BLaER1 (cell line): ENCODE results near the gene GALNT13.

Experiments used
- H3K27ac ChIP-seq: shearing (Covaris generic); formaldehyde crosslinking; 2 replicates; pipeline ENCODE4 v1.8.1; 2022
- H3K27me3 ChIP-seq: shearing (Covaris generic); formaldehyde crosslinking; 2 replicates; pipeline ENCODE4 v1.8.1; 2022
- H3K36me3 ChIP-seq: shearing (Covaris generic); formaldehyde crosslinking; 2 replicates; pipeline ENCODE4 v1.8.1; 2022
- H3K4me1 ChIP-seq: shearing (Covaris generic); formaldehyde crosslinking; 2 replicates; pipeline ENCODE4 v1.8.1; 2022
- H3K4me2 ChIP-seq: shearing (Covaris generic); formaldehyde crosslinking; 2 replicates; pipeline ENCODE4 v1.8.1; 2022
- H3K4me3 ChIP-seq: shearing (Covaris generic); formaldehyde crosslinking; 2 replicates; pipeline ENCODE4 v1.8.1; 2022
- H3K9ac ChIP-seq: shearing (Covaris generic); formaldehyde crosslinking; 2 replicates; pipeline ENCODE4 v1.8.1; 2022
- H3K9me3 ChIP-seq: shearing (Covaris generic); formaldehyde crosslinking; 2 replicates; pipeline ENCODE4 v1.8.1; 2022
- H4K20me1 ChIP-seq: shearing (Covaris generic); formaldehyde crosslinking; 2 replicates; pipeline ENCODE4 v1.8.1; 2022
- Cebpa-rat ChIP-seq: shearing (Covaris generic); IDR thresholded peaks from 2 replicates; pipeline ENCODE4 v1.8.1; 2022

Gene GALNT13

DNA sequence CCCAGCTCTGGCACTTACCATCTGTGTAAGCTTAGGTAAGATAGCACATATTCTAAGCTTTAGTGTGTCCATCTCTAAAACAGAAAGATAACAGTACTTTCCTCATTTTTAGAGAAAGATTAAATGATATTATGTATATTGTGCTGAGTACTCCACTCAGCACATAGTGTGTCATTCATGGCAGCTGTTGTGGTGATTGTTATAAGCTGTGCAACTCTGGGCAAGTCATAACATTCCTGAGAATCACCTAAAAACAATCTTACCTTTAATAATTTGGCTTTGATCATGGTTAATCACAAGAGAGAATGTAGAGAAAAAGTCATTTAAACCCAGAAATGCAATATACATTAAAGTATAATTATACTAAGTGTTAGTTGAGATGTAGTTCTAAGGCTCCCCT is 391.5 kb downstream of the GALNT13 start:
- Histone ChIP-seq H3K4me1 (no peaks in the 10 kb centered on the region), H4K20me1 (no peaks in the 10 kb centered on the region), H3K9me3 (no peaks in the 10 kb centered on the region), H3K36me3 (no peaks in the 10 kb centered on the region), H3K4me3 (no peak overlapping the region), H3K9ac (no peak overlapping the region), H3K4me2 (no peak overlapping the region), H3K27me3 (no peaks in the 10 kb centered on the region), H3K27ac (no peak overlapping the region)
- TF ChIP-seq Cebpa-rat, result no peak

GRCh38 chr2:154264024-154264423 is 392.3 kb downstream of the GALNT13 start:
- no peak for TF ChIP-seq Cebpa-rat
- no peaks in the 10 kb centered on the region for H3K4me1 ChIP-seq
- H3K9ac ChIP-seq, result no peak overlapping the region
- H3K9me3 ChIP-seq, result no peaks in the 10 kb centered on the region
- H3K36me3 ChIP-seq, result no peaks in the 10 kb centered on the region
- H4K20me1 ChIP-seq, result no peaks in the 10 kb centered on the region
- H3K4me3 ChIP-seq, result no peak overlapping the region
- H3K27me3 ChIP-seq, result no peaks in the 10 kb centered on the region
- no peak overlapping the region for H3K4me2 ChIP-seq
- no peak overlapping the region for H3K27ac ChIP-seq

DNA sequence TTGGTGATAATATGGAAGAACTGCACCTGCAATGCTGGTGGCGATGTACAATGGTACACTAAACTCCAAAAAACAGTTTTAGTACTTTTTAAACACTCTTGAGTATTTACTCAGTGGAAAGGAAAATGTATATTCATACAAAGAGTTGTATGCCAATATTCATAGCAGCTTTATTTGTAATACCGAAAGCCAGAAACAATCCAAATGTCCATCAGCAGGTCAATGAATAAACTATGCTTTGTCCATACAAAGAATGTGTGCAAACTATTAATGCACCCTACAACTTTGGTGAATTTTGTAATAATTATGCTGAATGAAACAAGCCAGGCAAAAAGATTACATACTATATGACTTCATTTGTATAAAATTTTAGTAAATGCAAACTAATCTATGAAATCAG is 396.3 kb downstream of the GALNT13 start:
- Histone ChIP-seq H3K9ac (no peak overlapping the region), H3K27me3 (no peaks in the 10 kb centered on the region), H3K27ac (no peak overlapping the region), H3K4me2 (no peak overlapping the region), H3K9me3 (no peaks in the 10 kb centered on the region), H3K4me3 (no peak overlapping the region), H3K4me1 (no peaks in the 10 kb centered on the region), H4K20me1 (no peaks in the 10 kb centered on the region), H3K36me3 (no peaks in the 10 kb centered on the region)
- no peak for TF ChIP-seq Cebpa-rat

DNA sequence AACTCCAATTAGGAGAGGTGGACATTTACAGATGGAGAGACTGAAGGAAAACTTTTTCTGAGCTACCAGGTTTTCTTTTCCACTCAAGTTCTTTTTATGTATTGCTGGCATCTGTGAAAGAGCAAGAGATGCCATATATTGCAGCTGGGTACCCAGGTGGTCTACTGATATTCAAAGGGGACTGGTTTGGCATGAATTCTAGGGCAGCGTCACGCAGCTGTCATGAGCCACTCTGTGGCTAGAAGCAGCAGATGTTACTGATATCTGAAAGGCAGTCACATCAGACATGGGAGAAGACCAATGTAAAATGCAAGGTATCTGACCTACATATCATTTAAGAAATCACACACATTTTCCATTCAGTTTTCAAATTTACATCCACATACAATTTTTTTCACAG is 408.8 kb downstream of the GALNT13 start:
- Histone ChIP-seq H3K4me2 (no peak overlapping the region), H3K27ac (no peak overlapping the region)

GRCh38 chr2:154289870-154290269 is 418.1 kb downstream of the GALNT13 start:
- H3K4me2 ChIP-seq, result no peak overlapping the region
- H3K4me1 ChIP-seq, result no peaks in the 10 kb centered on the region
- peaks cover 43% of the 10 kb centered on the region for H3K9me3 ChIP-seq
- H3K9ac ChIP-seq, result no peak overlapping the region
- H3K27me3 ChIP-seq, result no peaks in the 10 kb centered on the region
- no peak overlapping the region for H3K27ac ChIP-seq
- no peak for TF ChIP-seq Cebpa-rat
- no peak overlapping the region for H3K4me3 ChIP-seq
- H3K36me3 ChIP-seq, result no peaks in the 10 kb centered on the region
- H4K20me1 ChIP-seq, result no peaks in the 10 kb centered on the region

More for the DNA sequence above, 408.8 kb downstream of the GALNT13 start:
- Histone ChIP-seq H3K4me1 (0 out of 2 replicates have a peak, but pooled peaks cover 4% of the 10 kb centered on the region), H3K9ac (no peak overlapping the region), H3K27me3 (no peaks in the 10 kb centered on the region), H4K20me1 (no peaks in the 10 kb centered on the region), H3K36me3 (no peaks in the 10 kb centered on the region), H3K9me3 (peaks cover 13% of the 10 kb centered on the region), H3K4me3 (no peak overlapping the region)
- TF ChIP-seq Cebpa-rat, result no peak

DNA sequence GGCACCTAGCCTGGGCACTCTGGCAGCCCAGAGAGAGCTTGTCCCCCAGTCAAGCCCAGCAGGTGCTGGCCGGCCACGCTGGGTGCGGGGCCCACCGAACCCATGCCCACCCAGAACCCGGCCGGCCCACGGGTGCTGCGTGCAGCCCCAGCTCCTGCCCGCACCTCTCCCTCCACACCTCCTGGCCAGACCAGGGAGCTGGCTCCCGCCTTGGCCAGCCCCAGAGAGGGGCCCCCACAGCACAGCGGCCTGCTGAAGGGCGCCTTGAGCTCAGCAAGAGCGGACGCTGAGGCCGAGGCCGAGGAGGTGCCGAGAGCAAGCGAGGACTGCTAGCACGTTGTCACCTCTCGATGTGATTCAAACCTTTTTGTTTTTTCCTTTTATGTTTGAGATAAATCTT is 419.8 kb downstream of the GALNT13 start:
- Histone ChIP-seq H3K4me2 (no peak overlapping the region), H3K27ac (no peak overlapping the region), H4K20me1 (no peaks in the 10 kb centered on the region), H3K4me3 (no peak overlapping the region), H3K36me3 (no peaks in the 10 kb centered on the region), H3K9ac (no peak overlapping the region), H3K27me3 (no peaks in the 10 kb centered on the region), H3K4me1 (no peaks in the 10 kb centered on the region), H3K9me3 (peaks cover 43% of the 10 kb centered on the region)
- TF ChIP-seq Cebpa-rat, result no peak

DNA sequence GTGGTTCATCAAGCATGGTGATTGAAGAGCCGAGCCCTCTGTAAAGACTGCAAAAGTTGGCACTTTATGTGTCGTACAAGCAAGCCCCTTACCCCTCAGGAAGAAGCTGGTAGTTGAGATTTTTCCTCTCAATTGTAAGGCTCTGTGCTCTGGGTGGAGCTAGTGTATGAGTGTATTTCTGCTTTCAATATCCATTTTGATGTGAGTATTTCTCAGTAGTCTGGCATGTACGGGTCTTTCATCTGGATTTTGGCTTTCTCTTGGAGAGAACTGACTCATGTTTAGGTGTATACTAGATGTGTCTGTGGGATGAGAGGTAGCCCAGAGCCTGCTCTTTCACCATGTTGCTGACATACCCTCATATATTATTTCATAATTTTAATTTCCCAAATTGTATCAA is 420.2 kb downstream of the GALNT13 start:
- Histone ChIP-seq H3K4me1 (no peaks in the 10 kb centered on the region), H3K27ac (no peak overlapping the region), H3K27me3 (no peaks in the 10 kb centered on the region), H3K9me3 (peaks cover 39% of the 10 kb centered on the region), H3K4me2 (no peak overlapping the region), H3K4me3 (no peak overlapping the region), H3K36me3 (no peaks in the 10 kb centered on the region), H3K9ac (no peak overlapping the region), H4K20me1 (no peaks in the 10 kb centered on the region)
- no peak for TF ChIP-seq Cebpa-rat

DNA sequence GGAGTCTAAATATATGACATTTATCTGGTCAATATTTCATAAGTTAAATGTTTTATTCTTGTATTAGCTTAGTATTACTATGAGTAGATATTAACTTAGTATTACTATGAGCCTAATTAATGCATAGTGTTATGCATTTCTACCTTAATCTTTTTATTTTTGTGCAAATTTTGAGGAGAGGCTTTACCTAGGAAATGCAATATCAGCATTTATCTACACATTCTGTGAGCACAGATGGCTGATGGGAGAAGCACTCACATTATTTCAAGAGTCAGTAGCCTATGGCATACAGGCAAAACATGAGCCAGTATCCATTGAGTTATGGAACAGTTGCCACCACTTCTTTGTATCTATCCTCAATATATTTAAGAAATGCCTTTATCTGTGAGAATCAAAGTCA is 422.1 kb downstream of the GALNT13 start:
- Histone ChIP-seq H3K9ac (no peak overlapping the region), H4K20me1 (no peaks in the 10 kb centered on the region), H3K9me3 (peaks cover 26% of the 10 kb centered on the region), H3K36me3 (no peaks in the 10 kb centered on the region), H3K27me3 (no peaks in the 10 kb centered on the region), H3K4me1 (no peaks in the 10 kb centered on the region), H3K4me3 (no peak overlapping the region), H3K4me2 (no peak overlapping the region), H3K27ac (no peak overlapping the region)
- no peak for TF ChIP-seq Cebpa-rat

- no peak overlapping the region for H3K27ac ChIP-seq
These were observed 434.7 kb downstream of the GALNT13 start for GRCh38 chr2:154306266-154306970.

DNA sequence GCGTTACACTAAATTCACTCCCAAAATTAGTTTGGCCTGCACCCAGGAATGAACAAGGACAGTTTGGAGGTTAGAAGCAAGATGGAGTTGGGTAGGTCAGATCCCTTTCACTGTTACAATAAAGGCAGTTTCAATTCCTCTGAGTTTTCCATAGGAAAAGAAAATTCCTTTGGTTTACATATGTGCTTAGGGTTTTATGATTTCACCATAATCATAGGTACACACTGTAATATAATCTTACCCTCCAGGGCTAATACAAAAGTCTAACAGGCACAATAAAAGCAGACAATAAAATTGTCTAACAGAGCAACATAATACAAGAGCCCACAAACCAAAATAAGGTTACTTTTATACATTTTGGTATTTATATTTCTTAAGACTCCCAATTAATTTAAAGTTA is 435.3 kb downstream of the GALNT13 start:
- Histone ChIP-seq H3K9ac (no peak overlapping the region), H3K4me2 (no peak overlapping the region), H3K4me1 (no peaks in the 10 kb centered on the region), H3K9me3 (no peaks in the 10 kb centered on the region), H3K4me3 (no peak overlapping the region), H3K27me3 (no peaks in the 10 kb centered on the region), H3K27ac (no peak overlapping the region), H3K36me3 (no peaks in the 10 kb centered on the region), H4K20me1 (no peaks in the 10 kb centered on the region)
- no peak for TF ChIP-seq Cebpa-rat

More at GRCh38 chr2:154306266-154306970, 434.7 kb downstream of the GALNT13 start:
- H3K4me3 ChIP-seq, result no peak overlapping the region
- H3K27me3 ChIP-seq, result no peaks in the 10 kb centered on the region
- no peak overlapping the region for H3K9ac ChIP-seq
- no peaks in the 10 kb centered on the region for H3K9me3 ChIP-seq
- no peaks in the 10 kb centered on the region for H3K4me1 ChIP-seq
- H3K36me3 ChIP-seq, result no peaks in the 10 kb centered on the region
- no peak overlapping the region for H3K4me2 ChIP-seq
- no peak for TF ChIP-seq Cebpa-rat
- H4K20me1 ChIP-seq, result no peaks in the 10 kb centered on the region

- H3K9me3 ChIP-seq, result no peaks in the 10 kb centered on the region
- H3K9ac ChIP-seq, result no peak overlapping the region
- no peak for TF ChIP-seq Cebpa-rat
- no peaks in the 10 kb centered on the region for H3K27me3 ChIP-seq
- no peaks in the 10 kb centered on the region for H3K4me1 ChIP-seq
- no peaks in the 10 kb centered on the region for H3K36me3 ChIP-seq
- H3K4me2 ChIP-seq, result no peak overlapping the region
- no peaks in the 10 kb centered on the region for H4K20me1 ChIP-seq
- no peak overlapping the region for H3K27ac ChIP-seq
- H3K4me3 ChIP-seq, result no peak overlapping the region
These were observed 452.9 kb downstream of the GALNT13 start for GRCh38 chr2:154324601-154325000.
